ENCODE measurements around the gene PRICKLE2. TPM values are rescaled to one million over a fixed set of nuclear protein-coding genes. Genes with fewer than 3 reads are reported as not detected.

PRICKLE2 gene
- total RNA-seq, 1 experiment from 2014 or later: 0.26 TPM

DNA sequence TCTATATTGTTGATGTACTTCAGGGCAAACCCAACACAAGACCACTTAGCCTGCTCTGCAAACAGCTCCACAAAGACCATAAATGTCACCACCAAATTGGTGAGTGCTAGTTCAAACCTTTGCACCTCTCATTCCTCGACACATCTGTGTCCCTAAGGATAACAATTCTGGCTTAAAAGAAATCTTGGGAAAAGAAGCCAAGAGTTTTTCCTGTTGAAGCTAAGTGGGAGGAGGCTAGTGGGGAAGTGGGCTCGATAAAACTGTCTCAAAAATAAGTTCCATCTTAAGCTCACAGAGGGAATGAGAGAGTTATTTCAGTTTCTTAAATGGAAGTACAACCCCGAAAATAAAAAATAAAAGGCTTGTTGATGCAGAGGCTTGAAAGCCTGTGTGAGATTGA lies 40.4 kb upstream of the PRICKLE2 start:
- BruUV-seq (replicated peaks): no TSS peak
- intact Hi-C loops (cut with micrococcal nuclease; ENCODE audit: unreplicated experiment) (no loop called here), in situ Hi-C loops (cut with HindIII; ENCODE audit: low pct_unique_long_range_greater_than_20kb, low sequenced_read_pairs) (no loop called here)
- Histone ChIP-seq H3K36me3 (ENCODE audit: control insufficient read depth, insufficient read depth, low read length) (no peaks in the 10 kb centered on the region), H3K4me3 (ENCODE audit: low read depth in 2 of 2, low read length in 2 of 2) (no peak overlapping the region), H3K9me3 (ENCODE audit: control insufficient read depth, insufficient read depth, low read depth, low read length) (no peaks in the 10 kb centered on the region), H3K27me3 (ENCODE audit: control insufficient read depth, insufficient read depth, low read length) (no peaks in the 10 kb centered on the region), H3K4me1 (ENCODE audit: control insufficient read depth, insufficient read depth, low read length) (no peaks in the 10 kb centered on the region), H3K27ac (ENCODE audit: low read length) (no peak overlapping the region)
- CTCF ChIA-PET: no interaction called here
- ATAC-seq (no peak), DNase-seq (ENCODE audit: low read depth, low spot score) (no peak)
- POLR2A ChIA-PET: no interaction called here
- TF ChIP-seq TCF7L2 (IDR thresholded peaks at IDR 0.05; ENCODE audit: low read depth, low read length): no peak
- no peak for TF ChIP-seq POLR2AphosphoS5 (IDR thresholded peaks at IDR 0.05; ENCODE audit: low read depth, low read length)
- TF ChIP-seq SIN3A (IDR thresholded peaks at IDR 0.05; ENCODE audit: borderline replicate concordance, insufficient read depth, low read depth, low read length): no peak
- TF ChIP-seq, protein P1, sequence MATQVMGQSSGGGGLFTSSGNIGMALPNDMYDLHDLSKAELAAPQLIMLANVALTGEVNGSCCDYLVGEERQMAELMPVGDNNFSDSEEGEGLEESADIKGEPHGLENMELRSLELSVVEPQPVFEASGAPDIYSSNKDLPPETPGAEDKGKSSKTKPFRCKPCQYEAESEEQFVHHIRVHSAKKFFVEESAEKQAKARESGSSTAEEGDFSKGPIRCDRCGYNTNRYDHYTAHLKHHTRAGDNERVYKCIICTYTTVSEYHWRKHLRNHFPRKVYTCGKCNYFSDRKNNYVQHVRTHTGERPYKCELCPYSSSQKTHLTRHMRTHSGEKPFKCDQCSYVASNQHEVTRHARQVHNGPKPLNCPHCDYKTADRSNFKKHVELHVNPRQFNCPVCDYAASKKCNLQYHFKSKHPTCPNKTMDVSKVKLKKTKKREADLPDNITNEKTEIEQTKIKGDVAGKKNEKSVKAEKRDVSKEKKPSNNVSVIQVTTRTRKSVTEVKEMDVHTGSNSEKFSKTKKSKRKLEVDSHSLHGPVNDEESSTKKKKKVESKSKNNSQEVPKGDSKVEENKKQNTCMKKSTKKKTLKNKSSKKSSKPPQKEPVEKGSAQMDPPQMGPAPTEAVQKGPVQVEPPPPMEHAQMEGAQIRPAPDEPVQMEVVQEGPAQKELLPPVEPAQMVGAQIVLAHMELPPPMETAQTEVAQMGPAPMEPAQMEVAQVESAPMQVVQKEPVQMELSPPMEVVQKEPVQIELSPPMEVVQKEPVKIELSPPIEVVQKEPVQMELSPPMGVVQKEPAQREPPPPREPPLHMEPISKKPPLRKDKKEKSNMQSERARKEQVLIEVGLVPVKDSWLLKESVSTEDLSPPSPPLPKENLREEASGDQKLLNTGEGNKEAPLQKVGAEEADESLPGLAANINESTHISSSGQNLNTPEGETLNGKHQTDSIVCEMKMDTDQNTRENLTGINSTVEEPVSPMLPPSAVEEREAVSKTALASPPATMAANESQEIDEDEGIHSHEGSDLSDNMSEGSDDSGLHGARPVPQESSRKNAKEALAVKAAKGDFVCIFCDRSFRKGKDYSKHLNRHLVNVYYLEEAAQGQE (IDR thresholded peaks at IDR 0.05; ENCODE audit: insufficient read depth in 1 of 2, low read depth in 2 of 2, low read length in 1 of 2): no peak
- TF ChIP-seq, protein P2, sequence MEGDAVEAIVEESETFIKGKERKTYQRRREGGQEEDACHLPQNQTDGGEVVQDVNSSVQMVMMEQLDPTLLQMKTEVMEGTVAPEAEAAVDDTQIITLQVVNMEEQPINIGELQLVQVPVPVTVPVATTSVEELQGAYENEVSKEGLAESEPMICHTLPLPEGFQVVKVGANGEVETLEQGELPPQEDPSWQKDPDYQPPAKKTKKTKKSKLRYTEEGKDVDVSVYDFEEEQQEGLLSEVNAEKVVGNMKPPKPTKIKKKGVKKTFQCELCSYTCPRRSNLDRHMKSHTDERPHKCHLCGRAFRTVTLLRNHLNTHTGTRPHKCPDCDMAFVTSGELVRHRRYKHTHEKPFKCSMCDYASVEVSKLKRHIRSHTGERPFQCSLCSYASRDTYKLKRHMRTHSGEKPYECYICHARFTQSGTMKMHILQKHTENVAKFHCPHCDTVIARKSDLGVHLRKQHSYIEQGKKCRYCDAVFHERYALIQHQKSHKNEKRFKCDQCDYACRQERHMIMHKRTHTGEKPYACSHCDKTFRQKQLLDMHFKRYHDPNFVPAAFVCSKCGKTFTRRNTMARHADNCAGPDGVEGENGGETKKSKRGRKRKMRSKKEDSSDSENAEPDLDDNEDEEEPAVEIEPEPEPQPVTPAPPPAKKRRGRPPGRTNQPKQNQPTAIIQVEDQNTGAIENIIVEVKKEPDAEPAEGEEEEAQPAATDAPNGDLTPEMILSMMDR (IDR thresholded peaks at IDR 0.05): no peak

DNA sequence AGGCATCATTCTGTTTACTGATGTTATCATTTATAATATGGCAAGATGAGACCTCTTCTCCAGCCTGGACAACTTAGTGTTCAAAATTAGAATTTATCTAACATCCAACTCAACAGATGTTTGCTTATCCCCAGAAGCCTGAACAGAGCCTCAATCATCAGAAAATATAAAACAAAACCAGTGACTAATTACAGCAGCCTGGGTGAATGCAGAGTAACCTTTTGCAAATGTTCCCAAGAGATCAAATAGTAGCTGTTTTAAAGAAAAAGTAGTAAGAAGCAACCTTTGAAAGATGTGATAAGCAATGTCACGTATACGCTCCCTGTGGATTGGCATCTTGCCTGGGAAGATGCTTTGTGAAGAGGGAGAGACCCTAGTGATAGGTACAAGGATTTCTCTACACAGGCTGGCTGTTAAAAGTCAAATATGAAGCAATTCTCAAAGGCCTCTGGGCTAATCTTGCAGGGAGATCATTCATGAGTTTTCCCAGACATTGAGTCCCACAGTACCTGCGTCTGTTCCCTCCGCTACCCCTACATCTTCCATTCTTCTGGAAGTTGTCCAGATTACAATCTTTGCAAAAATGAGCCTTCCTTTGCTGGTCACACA lies 39.3 kb upstream of the PRICKLE2 start:
- DNase-seq (ENCODE audit: low read depth, low spot score) (no peak), ATAC-seq (no peak)
- TF ChIP-seq, protein P1 (IDR thresholded peaks at IDR 0.05; ENCODE audit: insufficient read depth in 1 of 2, low read depth in 2 of 2, low read length in 1 of 2): no peak
- no peaks in the 10 kb centered on the region for H3K36me3 ChIP-seq (ENCODE audit: control insufficient read depth, insufficient read depth, low read length)
- BruUV-seq (replicated peaks): no TSS peak
- ChIA-PET CTCF (no interaction called here), POLR2A (no interaction called here)
- intact Hi-C loops (cut with micrococcal nuclease; ENCODE audit: unreplicated experiment) (no loop called here), in situ Hi-C loops (cut with HindIII; ENCODE audit: low pct_unique_long_range_greater_than_20kb, low sequenced_read_pairs) (no loop called here)
- H3K27me3 ChIP-seq (ENCODE audit: control insufficient read depth, insufficient read depth, low read length): no peaks in the 10 kb centered on the region
- no peak overlapping the region for H3K27ac ChIP-seq (ENCODE audit: low read length)
- H3K4me3 ChIP-seq (ENCODE audit: low read depth in 2 of 2, low read length in 2 of 2): no peak overlapping the region
- H3K4me1 ChIP-seq (ENCODE audit: control insufficient read depth, insufficient read depth, low read length): no peaks in the 10 kb centered on the region
- no peaks in the 10 kb centered on the region for H3K9me3 ChIP-seq (ENCODE audit: control insufficient read depth, insufficient read depth, low read depth, low read length)
